ENCODE results near the gene WIPI1. TPM values are rescaled to one million over a fixed set of nuclear protein-coding genes. Genes with fewer than 3 reads are reported as not detected.

The WIPI1 gene
- total RNA-seq, 1 donor: 190 TPM

DNA sequence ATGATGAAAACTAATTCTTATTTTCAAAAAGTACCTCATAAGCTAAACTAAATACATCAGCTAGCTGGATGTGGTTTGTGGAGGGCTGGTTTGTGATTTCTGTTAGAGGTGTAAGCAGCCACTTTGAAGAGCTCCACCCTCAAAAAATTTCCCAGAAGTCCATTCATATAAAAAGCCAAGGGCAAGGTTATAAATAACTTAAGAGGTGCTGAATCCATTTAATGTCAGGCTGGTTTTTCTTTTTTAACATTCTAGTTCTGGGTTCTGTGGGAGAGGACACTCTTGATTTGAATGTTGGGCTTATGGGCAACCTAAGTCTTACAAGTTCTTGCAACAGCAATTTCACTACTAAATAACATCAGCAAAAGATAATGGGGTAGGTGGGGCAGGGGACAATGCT is 3.4 kb upstream of the WIPI1 start:
- no peak for DNase-seq (ENCODE audit: insufficient read length, low spot score, missing footprints)
- H2AFZ ChIP-seq (ENCODE audit: low read length): no peak overlapping the region
- no peak for TF ChIP-seq CTCF (IDR thresholded peaks at IDR 0.05; ENCODE audit: extremely low read depth, low read depth, low read length)
- H3K4me1 ChIP-seq (ENCODE audit: insufficient read depth, low read length): peaks cover 15% of the 10 kb centered on the region
- H4K20me1 ChIP-seq (ENCODE audit: insufficient read depth, low read length): no peaks in the 10 kb centered on the region
- H3K79me2 ChIP-seq (ENCODE audit: insufficient read depth, low read length): no peaks in the 10 kb centered on the region
- H3K27ac ChIP-seq (ENCODE audit: low read depth, low read length): no peak overlapping the region
- peaks cover 11% of the 10 kb centered on the region for H3K27me3 ChIP-seq (ENCODE audit: insufficient read depth, low read length)
- no peaks in the 10 kb centered on the region for H3K9me3 ChIP-seq (ENCODE audit: low read depth, low read length)
- no peak overlapping the region for H3K4me2 ChIP-seq (ENCODE audit: insufficient read depth, low read length)
- H3K36me3 ChIP-seq (ENCODE audit: insufficient read depth, low read length): no peaks in the 10 kb centered on the region
- H3K4me3 ChIP-seq (ENCODE audit: insufficient read depth, low read length): no peak overlapping the region

- no peak for DNase-seq (ENCODE audit: insufficient read length, low spot score, missing footprints)
- H3K27me3 ChIP-seq (ENCODE audit: insufficient read depth, low read length): peaks cover 11% of the 10 kb centered on the region
- H3K79me2 ChIP-seq (ENCODE audit: insufficient read depth, low read length): peaks cover 3% of the 10 kb centered on the region
- H2AFZ ChIP-seq (ENCODE audit: low read length): no peak overlapping the region
- no peak overlapping the region for H3K4me3 ChIP-seq (ENCODE audit: insufficient read depth, low read length)
- peaks cover 21% of the 10 kb centered on the region for H3K4me1 ChIP-seq (ENCODE audit: insufficient read depth, low read length)
- H4K20me1 ChIP-seq (ENCODE audit: insufficient read depth, low read length): peaks cover 4% of the 10 kb centered on the region
- no peaks in the 10 kb centered on the region for H3K9me3 ChIP-seq (ENCODE audit: low read depth, low read length)
- no peak for TF ChIP-seq CTCF (IDR thresholded peaks at IDR 0.05; ENCODE audit: extremely low read depth, low read depth, low read length)
- H3K4me2 ChIP-seq (ENCODE audit: insufficient read depth, low read length): no peak overlapping the region
- H3K36me3 ChIP-seq (ENCODE audit: insufficient read depth, low read length): no peaks in the 10 kb centered on the region
- no peak overlapping the region for H3K27ac ChIP-seq (ENCODE audit: low read depth, low read length)
Measured at GRCh38 chr17:68460146-68460545, 2.9 kb upstream of the WIPI1 start.

DNA sequence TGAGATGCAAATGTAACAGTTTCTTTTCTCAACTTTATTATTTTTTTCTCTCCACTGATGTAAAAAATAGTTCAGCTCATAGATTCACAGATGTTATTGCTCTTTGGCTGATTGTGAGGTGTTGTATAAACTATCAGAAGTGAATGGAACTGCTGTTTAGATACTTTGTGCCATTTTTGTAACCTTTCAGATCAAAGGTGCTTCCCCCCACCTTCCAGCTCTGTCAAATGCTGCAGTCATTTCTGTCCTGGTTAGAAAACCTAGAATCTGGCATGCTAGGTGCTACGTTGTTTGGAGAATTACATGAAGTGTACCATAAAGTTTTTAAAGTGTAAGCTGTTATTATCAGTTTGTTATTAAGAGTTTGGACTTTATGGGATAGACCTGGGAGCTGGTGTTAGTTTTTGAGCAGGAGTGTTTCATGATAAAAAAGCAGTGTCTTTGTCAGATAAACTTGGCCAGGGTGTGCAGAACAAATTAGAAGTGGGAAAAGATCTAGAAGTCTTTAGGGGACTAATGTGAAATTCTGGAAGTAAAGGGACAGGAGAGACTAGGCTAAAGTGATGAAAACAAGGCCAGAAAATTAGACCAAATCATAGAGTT is 1.8 kb upstream of the WIPI1 start:
- no peak overlapping the region for H3K4me3 ChIP-seq (ENCODE audit: insufficient read depth, low read length)
- DNase-seq (ENCODE audit: insufficient read length, low spot score, missing footprints): no peak
- H4K20me1 ChIP-seq (ENCODE audit: insufficient read depth, low read length): peaks cover 7% of the 10 kb centered on the region
- H3K27ac ChIP-seq (ENCODE audit: low read depth, low read length): no peak overlapping the region
- H3K27me3 ChIP-seq (ENCODE audit: insufficient read depth, low read length): peaks cover 11% of the 10 kb centered on the region
- TF ChIP-seq CTCF (IDR thresholded peaks at IDR 0.05; ENCODE audit: extremely low read depth, low read depth, low read length): no peak
- H2AFZ ChIP-seq (ENCODE audit: low read length): no peak overlapping the region
- H3K4me2 ChIP-seq (ENCODE audit: insufficient read depth, low read length): no peak overlapping the region
- no peaks in the 10 kb centered on the region for H3K9me3 ChIP-seq (ENCODE audit: low read depth, low read length)
- H3K4me1 ChIP-seq (ENCODE audit: insufficient read depth, low read length): peaks cover 30% of the 10 kb centered on the region
- H3K79me2 ChIP-seq (ENCODE audit: insufficient read depth, low read length): peaks cover 14% of the 10 kb centered on the region
- H3K36me3 ChIP-seq (ENCODE audit: insufficient read depth, low read length): no peaks in the 10 kb centered on the region

DNA sequence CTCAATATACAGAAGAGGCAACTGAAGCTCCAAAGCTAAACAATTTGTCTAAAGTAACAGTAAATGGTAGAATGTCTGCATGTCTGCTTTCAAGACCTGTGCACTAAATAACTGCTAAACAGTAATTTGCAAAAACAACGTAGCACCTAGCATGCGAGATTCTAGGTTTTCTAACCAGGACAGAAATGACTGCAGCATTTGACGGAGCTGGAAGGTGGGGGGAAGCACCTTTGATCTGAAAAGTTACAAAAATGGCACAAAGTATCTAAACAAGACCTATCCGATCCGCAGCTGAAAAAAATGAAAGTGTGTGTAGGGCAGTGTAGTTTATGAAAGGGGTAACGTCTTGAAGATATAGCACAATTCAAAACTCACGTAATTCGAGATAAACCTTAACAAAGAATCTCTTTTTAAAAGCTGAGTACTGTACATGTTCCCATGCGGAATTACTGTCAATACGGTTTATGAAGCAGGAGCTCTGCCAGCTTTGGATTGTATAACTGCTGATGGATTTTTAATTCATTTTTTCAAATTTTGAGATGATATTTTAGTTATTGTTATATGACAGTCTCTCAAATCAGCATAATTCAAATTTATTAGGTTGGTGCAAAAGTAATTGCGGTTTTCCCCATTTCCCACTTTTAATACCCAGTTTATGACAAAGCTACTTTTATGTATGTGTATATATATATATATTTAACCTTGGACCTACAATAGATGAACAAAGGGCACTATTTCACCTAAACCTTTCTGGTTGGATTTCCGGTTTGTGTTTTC is 1.2 kb upstream of the WIPI1 start:
- peak overlapping the region; percentile 77 for H3K4me3 ChIP-seq (ENCODE audit: insufficient read depth, low read length)
- H3K27ac ChIP-seq (ENCODE audit: low read depth, low read length): peak overlapping the region; percentile 75
- no peaks in the 10 kb centered on the region for H3K36me3 ChIP-seq (ENCODE audit: insufficient read depth, low read length)
- H3K27me3 ChIP-seq (ENCODE audit: insufficient read depth, low read length): peaks cover 11% of the 10 kb centered on the region
- peaks cover 31% of the 10 kb centered on the region for H3K4me1 ChIP-seq (ENCODE audit: insufficient read depth, low read length)
- no peak for TF ChIP-seq CTCF (IDR thresholded peaks at IDR 0.05; ENCODE audit: extremely low read depth, low read depth, low read length)
- DNase-seq (ENCODE audit: insufficient read length, low spot score, missing footprints): no peak
- H4K20me1 ChIP-seq (ENCODE audit: insufficient read depth, low read length): peaks cover 7% of the 10 kb centered on the region
- H3K9me3 ChIP-seq (ENCODE audit: low read depth, low read length): no peaks in the 10 kb centered on the region
- H3K4me2 ChIP-seq (ENCODE audit: insufficient read depth, low read length): peak overlapping the region; percentile 95
- peaks cover 20% of the 10 kb centered on the region for H3K79me2 ChIP-seq (ENCODE audit: insufficient read depth, low read length)
- peak overlapping the region; percentile 83 for H2AFZ ChIP-seq (ENCODE audit: low read length)
